Measurements from ENCODE around the gene UNC45A. TPM values are rescaled to one million over a fixed set of nuclear protein-coding genes. Genes with fewer than 3 reads are reported as not detected.

Gene UNC45A
- total RNA-seq, 1 donor from 2014 or later: 70.6 TPM

GRCh38 chr15:90957791-90958190, 22.7 kb downstream of the UNC45A start:
- intact Hi-C loops (cut with micrococcal nuclease): loop anchor here (5.0 kb wide), 1 partner anchor 565 kb away; no protein-coding TSS in a partner anchor

- intact Hi-C loops (cut with micrococcal nuclease): loop anchor here (5.0 kb wide), 1 partner anchor 563 kb away; no protein-coding TSS in a partner anchor
These were observed 24.0 kb downstream of the UNC45A start for GRCh38 chr15:90959028-90959595.

- intact Hi-C loops (cut with micrococcal nuclease): loop anchor here (5.0 kb wide), 1 partner anchor 562 kb away; no protein-coding TSS in a partner anchor
These were observed 24.8 kb downstream of the UNC45A start for GRCh38 chr15:90959894-90960293.

GRCh38 chr15:90960298-90961091, 25.4 kb downstream of the UNC45A start:
- intact Hi-C loops (cut with micrococcal nuclease): no loop called here

- intact Hi-C loops (cut with micrococcal nuclease): no loop called here
These were observed 26.9 kb downstream of the UNC45A start for GRCh38 chr15:90962021-90962420.

GRCh38 chr15:90966262-90966661, 31.2 kb downstream of the UNC45A start:
- intact Hi-C loops (cut with micrococcal nuclease): no loop called here

- intact Hi-C loops (cut with micrococcal nuclease): no loop called here
These were observed 32.1 kb downstream of the UNC45A start for GRCh38 chr15:90967206-90967605.

GRCh38 chr15:90968434-90968833, 33.3 kb downstream of the UNC45A start:
- intact Hi-C loops (cut with micrococcal nuclease): no loop called here

GRCh38 chr15:90970274-90970673, 35.2 kb downstream of the UNC45A start:
- intact Hi-C loops (cut with micrococcal nuclease): no loop called here

- intact Hi-C loops (cut with micrococcal nuclease): no loop called here
These were observed 37.0 kb downstream of the UNC45A start for GRCh38 chr15:90972133-90972532.

- intact Hi-C loops (cut with micrococcal nuclease): no loop called here
These were observed 39.1 kb downstream of the UNC45A start for GRCh38 chr15:90974216-90974615.

GRCh38 chr15:90979582-90979981, 44.5 kb downstream of the UNC45A start:
- intact Hi-C loops (cut with micrococcal nuclease): no loop called here

- intact Hi-C loops (cut with micrococcal nuclease): no loop called here
These were observed 46.6 kb downstream of the UNC45A start for GRCh38 chr15:90981681-90982080.

- intact Hi-C loops (cut with micrococcal nuclease): no loop called here
These were observed 47.0 kb downstream of the UNC45A start for GRCh38 chr15:90982135-90982534.

- intact Hi-C loops (cut with micrococcal nuclease): loop anchor here (5.0 kb wide), 1 partner anchor 60 kb away; no protein-coding TSS in a partner anchor
These were observed 51.9 kb downstream of the UNC45A start for GRCh38 chr15:90986790-90987507.

GRCh38 chr15:90987561-90988141, 52.6 kb downstream of the UNC45A start:
- intact Hi-C loops (cut with micrococcal nuclease): loop anchor here (5.0 kb wide), 1 partner anchor 60 kb away; no protein-coding TSS in a partner anchor

- intact Hi-C loops (cut with micrococcal nuclease): loop anchor here (5.0 kb wide), 1 partner anchor 59 kb away; no protein-coding TSS in a partner anchor
These were observed 53.2 kb downstream of the UNC45A start for GRCh38 chr15:90988296-90988695.

- intact Hi-C loops (cut with micrococcal nuclease): loop anchor here (5.0 kb wide), 1 partner anchor 58 kb away; no protein-coding TSS in a partner anchor
These were observed 54.1 kb downstream of the UNC45A start for GRCh38 chr15:90989040-90989768.

GRCh38 chr15:90990446-90990845, 55.4 kb downstream of the UNC45A start:
- intact Hi-C loops (cut with micrococcal nuclease): no loop called here

- intact Hi-C loops (cut with micrococcal nuclease): no loop called here
These were observed 56.7 kb downstream of the UNC45A start for GRCh38 chr15:90991587-90992285.

Data from T-helper 1 cell treated with Interleukin-12 subunit alpha and Interleukin-12 subunit beta and Interleukin-4 antibody, amounts not matched to agents 30 ng/mL and 1 ng/mL, for 36 hours (primary cell).